Cardiac septum (tissue), 1 donor: ENCODE data around the gene OR6V1. TPM values are rescaled to one million over a fixed set of nuclear protein-coding genes. Genes with fewer than 3 reads are reported as not detected.

ENCODE experiments used
- total RNA-seq: library from RNA; stranded (reverse); fragmentation: NEBNext Ultra II Directional; extraction: Animal tissue kit (Norgen Biotek cat#: 25700); gene quantifications from one replicate; pipeline ENCODE4 v1.2.1, GENCODE V29; 2021
- donor health status: DM: no; HTN: no; CAD: no.

Gene OR6V1
- total RNA-seq, 1 donor from 2014 or later = not detected

Other genes with a start within 250 kb of the OR6V1 start
- gene EPHB6, start 197.3 kb upstream of the OR6V1 start, total RNA-seq = 2.0 TPM
- gene TRPV6, start 166.6 kb upstream of the OR6V1 start, total RNA-seq = not detected
- not detected for gene TRPV5, start 118.6 kb upstream of the OR6V1 start, total RNA-seq
- gene LLCFC1, start 112.9 kb upstream of the OR6V1 start, total RNA-seq = not detected
- 0.57 TPM for gene KEL, start 90.0 kb upstream of the OR6V1 start, total RNA-seq
- gene OR9A2, start 25.2 kb upstream of the OR6V1 start, total RNA-seq = not detected
- not detected for gene PIP, start 79.7 kb downstream of the OR6V1 start, total RNA-seq
- gene TAS2R39, start 131.1 kb downstream of the OR6V1 start, total RNA-seq = not detected
- not detected for gene TAS2R40, start 169.7 kb downstream of the OR6V1 start, total RNA-seq
- gene GSTK1, start 211.1 kb downstream of the OR6V1 start, total RNA-seq = 208 TPM
- gene TMEM139, start 232.6 kb downstream of the OR6V1 start, total RNA-seq = 6.9 TPM
- 12.6 TPM for gene CASP2, start 236.0 kb downstream of the OR6V1 start, total RNA-seq